ENCODE data around the gene ABCB7.

DNA sequence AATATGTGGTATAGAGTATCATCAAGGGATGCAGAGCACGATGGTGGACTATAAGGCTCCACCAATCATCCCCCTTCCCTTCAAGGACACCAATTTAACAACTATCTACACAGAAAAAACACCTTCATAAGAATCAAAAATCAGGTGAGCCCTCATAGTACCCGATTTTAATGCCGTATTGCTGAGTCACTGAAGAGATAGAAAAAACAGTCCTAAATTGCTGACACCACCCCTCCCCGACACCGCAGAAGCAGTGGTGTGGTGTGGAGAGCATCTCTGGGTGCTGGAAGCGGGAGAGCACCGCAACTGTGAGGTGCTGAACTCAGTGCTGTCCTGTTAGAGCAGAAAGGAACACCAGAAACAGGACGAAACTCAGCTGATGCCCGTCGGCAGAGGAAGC lies 49.3 kb downstream of the ABCB7 start:
- TF ChIP-seq, protein P1, sequence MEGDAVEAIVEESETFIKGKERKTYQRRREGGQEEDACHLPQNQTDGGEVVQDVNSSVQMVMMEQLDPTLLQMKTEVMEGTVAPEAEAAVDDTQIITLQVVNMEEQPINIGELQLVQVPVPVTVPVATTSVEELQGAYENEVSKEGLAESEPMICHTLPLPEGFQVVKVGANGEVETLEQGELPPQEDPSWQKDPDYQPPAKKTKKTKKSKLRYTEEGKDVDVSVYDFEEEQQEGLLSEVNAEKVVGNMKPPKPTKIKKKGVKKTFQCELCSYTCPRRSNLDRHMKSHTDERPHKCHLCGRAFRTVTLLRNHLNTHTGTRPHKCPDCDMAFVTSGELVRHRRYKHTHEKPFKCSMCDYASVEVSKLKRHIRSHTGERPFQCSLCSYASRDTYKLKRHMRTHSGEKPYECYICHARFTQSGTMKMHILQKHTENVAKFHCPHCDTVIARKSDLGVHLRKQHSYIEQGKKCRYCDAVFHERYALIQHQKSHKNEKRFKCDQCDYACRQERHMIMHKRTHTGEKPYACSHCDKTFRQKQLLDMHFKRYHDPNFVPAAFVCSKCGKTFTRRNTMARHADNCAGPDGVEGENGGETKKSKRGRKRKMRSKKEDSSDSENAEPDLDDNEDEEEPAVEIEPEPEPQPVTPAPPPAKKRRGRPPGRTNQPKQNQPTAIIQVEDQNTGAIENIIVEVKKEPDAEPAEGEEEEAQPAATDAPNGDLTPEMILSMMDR (IDR thresholded peaks at IDR 0.05): no peak
- TF ChIP-seq POLR2A (IDR thresholded peaks at IDR 0.05): no peak
